ENCODE measurements around the gene SLC12A2. TPM values are rescaled to one million over a fixed set of nuclear protein-coding genes. Genes with fewer than 3 reads are reported as not detected.

SLC12A2 gene
- total and polyA plus RNA-seq, 2 of the 4 experiments (the other 2 are of a cell fraction), result 5.6 to 30.3 TPM

GRCh38 chr5:128109766-128110165 lies 26.2 kb downstream of the SLC12A2 start:
- no peak overlapping the region for H4K8ac ChIP-seq (ENCODE audit: low read depth in 2 of 2, low read length in 2 of 2)
- H3K23ac ChIP-seq (ENCODE audit: low read depth, low read length), result no peak overlapping the region
- ATAC-seq (ENCODE audit: low read depth) (no peak), DNase-seq (no peak)
- H4K5ac ChIP-seq (ENCODE audit: low read depth, low read length), result no peak overlapping the region
- H3K4me3 ChIP-seq (ENCODE audit: insufficient read depth, low read depth, low read length), result no peak overlapping the region
- no peak overlapping the region for H3K4me2 ChIP-seq (ENCODE audit: low read depth, low read length)
- H2AFZ ChIP-seq (replicated peaks; ENCODE audit: low read length, poor library complexity), result no peak overlapping the region
- POLR2A ChIA-PET (ENCODE audit: unreplicated experiment), result no interaction called here
- H3K4me1 ChIP-seq (ENCODE audit: control insufficient read depth, insufficient read depth, low read length), result no peaks in the 10 kb centered on the region; the same call in 1 of the 2 replicates
- dilution Hi-C loops (cut with HindIII; ENCODE audit: low sequenced_read_pairs, unreplicated experiment) (no loop called here), in situ Hi-C loops (cut with MboI; ENCODE audit: low sequenced_read_pairs) (no loop called here), intact Hi-C loops (cut with micrococcal nuclease) (no loop called here)
- H2AK9ac ChIP-seq (replicated peaks; ENCODE audit: low read depth, low read length, poor library complexity), result no peak overlapping the region
- TF ChIP-seq RCOR1 (IDR thresholded peaks at IDR 0.05; ENCODE audit: insufficient replicate concordance, low read length), result no peak
- TF ChIP-seq MXI1 (IDR thresholded peaks at IDR 0.05; ENCODE audit: borderline replicate concordance, low read depth, low read length), result no peak
- H3K4ac ChIP-seq (ENCODE audit: low read depth, low read length), result no peak overlapping the region
- H2BK20ac ChIP-seq (ENCODE audit: low read depth, low read length), result no peak overlapping the region
- no peak overlapping the region for H4K91ac ChIP-seq (ENCODE audit: insufficient read depth, low read depth, low read length)
- H2AK5ac ChIP-seq (ENCODE audit: low read depth, low read length), result no peak overlapping the region
- H3K9me3 ChIP-seq (ENCODE audit: control insufficient read depth, insufficient read depth, low read length), result no peaks in the 10 kb centered on the region
- no peak overlapping the region for H3K14ac ChIP-seq (replicated peaks; ENCODE audit: low read depth, low read length)
- H3K27ac ChIP-seq (ENCODE audit: insufficient read depth, low read length), result no peak overlapping the region
- peaks cover under 1% of the 10 kb centered on the region for H3K36me3 ChIP-seq (ENCODE audit: control insufficient read depth, insufficient read depth, low read length)
- H3K27me3 ChIP-seq (ENCODE audit: control insufficient read depth, insufficient read depth, low read length), result no peaks in the 10 kb centered on the region
- no peak overlapping the region for H2BK120ac ChIP-seq (ENCODE audit: low read depth, low read length)
- CTCF ChIA-PET, result no interaction called here
- H2BK15ac ChIP-seq (ENCODE audit: low read depth, low read length), result no peak overlapping the region
- no peaks in the 10 kb centered on the region for H3K9me1 ChIP-seq (ENCODE audit: insufficient read depth, low read length)
- no peak overlapping the region for H3K56ac ChIP-seq (ENCODE audit: extremely low read depth, insufficient read depth, low read length)
- WGBS, 2 experiments (ENCODE audit: extremely low coverage in 2 of 2, insufficient read length in 1 of 2), result 100% methylated on average over 1 of the region's 1 CpG; no CpG with 5 or more reads in 1 of the 2 experiments
- no peak overlapping the region for H2BK5ac ChIP-seq (ENCODE audit: low read depth, low read length, poor library complexity, severe bottlenecking)
- H3K18ac ChIP-seq (ENCODE audit: low read depth, low read length), result no peak overlapping the region
- no peak overlapping the region for H3K9ac ChIP-seq (ENCODE audit: low read depth, low read length)
- H3K79me1 ChIP-seq (ENCODE audit: low read depth in 1 of 2, low read length in 2 of 2), result peaks cover 5 to 7% of the 10 kb centered on the region in 2 experiments
- BruUV-seq (replicated peaks), result no TSS peak
- H4K20me1 ChIP-seq (ENCODE audit: insufficient read depth, low read length), result no peaks in the 10 kb centered on the region

Measured in IMR-90 (cell line).